Right lobe of liver (tissue), 6 donors: ENCODE measurements around the gene FAM174C. TPM values are rescaled to one million over a fixed set of nuclear protein-coding genes. Genes with fewer than 3 reads are reported as not detected.

Source experiments
- ATAC-seq, 4 donors: fragments of 200-7000 bp; cut with Tn5 transposase; one replicate each; pipeline ENCODE4 v1.9.1; 2020; ENCODE audit warnings: mild to moderate bottlenecking in 4 of 4, moderate library complexity in 4 of 4
- DNase-seq, 3 donors: peaks; one replicate each; pipeline ENCODE4 v3.0.0-alpha.2; 2020
- H3K27ac ChIP-seq, 3 donors: fragments of 200-600 bp; one replicate each; pipeline ENCODE4 v1.8.0; 2022
- H3K27me3 ChIP-seq, 2 donors: fragments of 200-600 bp; one replicate each; pipeline ENCODE4 v1.8.0; 2022
- H3K36me3 ChIP-seq, 4 donors: fragments of 200-600 bp; sonication (generic) in 1 of 4; one replicate each; pipeline versions ENCODE4 v1.5.1 to v1.8.0; 2017 to 2022; ENCODE audit warnings: control low read depth in 1 of 4
- H3K4me1 ChIP-seq, 4 donors: fragments of 200-600 bp; sonication (generic) in 1 of 4; one replicate each; pipeline versions ENCODE4 v1.5.1 to v1.8.0; 2017 to 2022; ENCODE audit warnings: control low read depth in 1 of 4
- H3K4me3 ChIP-seq, 3 donors: fragments of 200-600 bp; one replicate each; pipeline ENCODE4 v1.8.0; 2022
- H3K9me3 ChIP-seq, 4 donors: fragments of 200-600 bp; sonication (generic) in 1 of 4; one replicate each; pipeline versions ENCODE4 v1.5.1 to v1.8.0; 2017 to 2022; ENCODE audit warnings: control low read depth in 1 of 4
- POLR2A ChIP-seq: fragments of 450-650 bp; IDR thresholded peaks from one replicate; pipeline ENCODE4 v1.6.1; 2017; ENCODE audit warnings: antibody characterized with exemption, mild to moderate bottlenecking
- WGBS: methylation state at CpG from one replicate; pipeline ENCODE4 v1.1.6; 2018; ENCODE audit warnings: low coverage, low lambda C conversion rate; ENCODE audit not compliant: insufficient coverage; ENCODE audit errors: missing lambda C conversion rate; 5-methylcytosine and 5-hydroxymethylcytosine counted together
- intact Hi-C, 2 donors: fragments of 100-400 bp; cut with DNase I; formaldehyde crosslinking; loops; one replicate each; pipeline versions ENCODE4 v1.11.2 to v1.14.1; 2022
- total RNA-seq, 6 experiments: library from RNA; depleted of rRNA in 2 of 6; stranded (reverse); fragments of >200 nt in 2 of 6; fragmentation: NEBNext Ultra II Directional in 3 of 6; extraction: Animal tissue kit (Norgen Biotek cat#: 25700) in 3 of 6; gene quantifications; one replicate each; pipeline versions ENCODE4 v1.1.0 to v1.2.4, GENCODE V29; 2016 to 2023
- TF ChIP-seq, protein P1 (sequence below), 4 donors: fragments of 200-600 bp in 3 of 4; fragments of 450-650 bp in 1 of 4; IDR thresholded peaks; one replicate each; pipeline versions ENCODE4 v1.5.1 to v1.8.0; 2016 to 2022; ENCODE audit warnings: antibody characterized with exemption in 4 of 4, mild to moderate bottlenecking in 2 of 4
- donor health status: DM: no; HTN: yes; CAD: no.
- donor health status: DM: no; HTN: no; CAD: no.
- donor health status: DM: no; HTN: no; CAD: no.
- donor health status: DM: no; HTN: yes; CAD: no.
- donor health status: DM: no; HTN: yes; CAD: no.

FAM174C gene
- total RNA-seq, 6 experiments from 2014 or later, result 34.0 to 103 (median 43.8) TPM

DNA sequence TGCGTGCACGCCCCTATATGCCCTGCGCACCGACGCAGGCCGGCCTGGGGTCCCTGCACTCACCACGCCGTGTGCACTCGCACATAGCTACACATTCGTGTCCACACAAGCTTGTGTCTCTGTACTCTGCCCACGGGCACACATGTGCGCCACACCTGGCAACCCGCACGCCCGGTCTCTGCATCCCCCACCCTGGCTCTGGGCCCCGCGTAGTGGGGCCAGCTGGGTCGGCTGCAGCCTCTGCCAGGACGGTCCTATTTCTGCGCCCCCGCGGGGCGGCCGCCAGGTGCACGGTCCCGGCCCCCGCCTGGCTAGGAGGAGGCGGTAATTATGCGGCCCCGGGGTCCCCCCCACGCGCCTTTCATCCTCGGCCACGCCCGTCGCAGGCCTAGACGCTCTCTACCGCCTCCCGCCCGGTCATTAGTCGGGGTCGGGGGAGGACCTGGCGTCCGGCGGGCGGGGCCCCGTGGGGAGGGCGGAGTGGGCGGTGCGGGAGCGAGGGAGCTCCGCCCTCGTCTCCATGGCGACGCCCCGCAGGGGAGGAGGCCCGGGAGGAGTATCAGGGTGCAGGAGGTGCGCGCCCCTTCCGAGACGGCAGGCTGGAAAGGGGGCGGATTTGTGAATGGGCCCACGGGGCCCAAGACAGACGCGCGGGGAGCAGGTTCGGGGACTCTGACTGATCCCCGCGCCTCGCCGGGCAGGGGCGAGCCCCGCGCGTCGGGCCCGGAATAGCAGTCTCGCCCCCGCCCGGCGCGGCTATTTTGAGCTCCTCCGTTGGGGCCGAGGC, 9.0 kb upstream of the FAM174C start:
- WGBS, result 2% methylated on average over 21 of the region's 84 CpGs

DNA sequence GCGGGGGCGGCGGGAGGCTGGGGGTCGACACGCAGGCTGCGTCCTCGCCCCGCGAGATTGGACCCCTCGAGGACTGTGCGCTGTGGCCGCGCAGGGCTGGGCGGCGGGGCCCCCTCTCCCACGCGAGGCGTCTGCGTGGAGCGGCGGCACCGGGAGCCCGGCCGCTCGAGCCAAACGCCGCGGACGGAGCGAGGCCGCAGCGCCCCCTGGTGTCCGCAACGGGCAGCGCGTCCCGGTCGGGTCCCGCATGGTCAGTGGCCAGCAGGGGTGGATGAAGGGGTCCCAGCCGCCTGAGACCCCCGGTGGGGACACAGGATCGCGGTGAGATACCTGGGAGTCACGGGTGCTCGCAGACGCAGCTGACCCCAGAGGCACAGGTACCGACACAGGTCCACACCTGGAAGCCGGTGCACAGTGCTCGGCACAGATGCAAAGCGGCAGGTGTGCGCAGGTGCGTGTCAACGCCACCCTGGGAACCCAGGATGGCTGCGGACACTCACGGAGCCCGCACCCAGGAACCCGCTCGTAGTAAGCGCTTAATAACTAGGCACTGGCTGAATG, 8.3 kb upstream of the FAM174C start:
- H3K9me3 ChIP-seq, result no peaks in the 10 kb centered on the region
- no peaks in the 10 kb centered on the region for H3K27me3 ChIP-seq
- WGBS, result 3% methylated on average over 10 of the region's 59 CpGs
- H3K4me3 ChIP-seq, result peak overlapping the region; percentile 50 to 61 (median 50)
- H3K4me1 ChIP-seq, result peaks cover 0 to 52% (median 23%) of the 10 kb centered on the region in 4 donors
- H3K27ac ChIP-seq, result peak overlapping the region; percentile 36 to 68 (median 47)
- peak; percentile 5 to 48 (median 22) for ATAC-seq
- DNase-seq, result peak; percentile 80 to 84 (median 80)
- peaks cover 3 to 13% (median 8%) of the 10 kb centered on the region in 4 donors for H3K36me3 ChIP-seq
- intact Hi-C loops, result loop anchor here in 1 of 2 donors (1.0 kb wide), 1 partner anchor 23 kb away; no protein-coding TSS in a partner anchor
- TF ChIP-seq POLR2A, result no peak
- TF ChIP-seq, protein P1, sequence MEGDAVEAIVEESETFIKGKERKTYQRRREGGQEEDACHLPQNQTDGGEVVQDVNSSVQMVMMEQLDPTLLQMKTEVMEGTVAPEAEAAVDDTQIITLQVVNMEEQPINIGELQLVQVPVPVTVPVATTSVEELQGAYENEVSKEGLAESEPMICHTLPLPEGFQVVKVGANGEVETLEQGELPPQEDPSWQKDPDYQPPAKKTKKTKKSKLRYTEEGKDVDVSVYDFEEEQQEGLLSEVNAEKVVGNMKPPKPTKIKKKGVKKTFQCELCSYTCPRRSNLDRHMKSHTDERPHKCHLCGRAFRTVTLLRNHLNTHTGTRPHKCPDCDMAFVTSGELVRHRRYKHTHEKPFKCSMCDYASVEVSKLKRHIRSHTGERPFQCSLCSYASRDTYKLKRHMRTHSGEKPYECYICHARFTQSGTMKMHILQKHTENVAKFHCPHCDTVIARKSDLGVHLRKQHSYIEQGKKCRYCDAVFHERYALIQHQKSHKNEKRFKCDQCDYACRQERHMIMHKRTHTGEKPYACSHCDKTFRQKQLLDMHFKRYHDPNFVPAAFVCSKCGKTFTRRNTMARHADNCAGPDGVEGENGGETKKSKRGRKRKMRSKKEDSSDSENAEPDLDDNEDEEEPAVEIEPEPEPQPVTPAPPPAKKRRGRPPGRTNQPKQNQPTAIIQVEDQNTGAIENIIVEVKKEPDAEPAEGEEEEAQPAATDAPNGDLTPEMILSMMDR (IDR thresholded peaks at IDR 0.05), result peak; percentile 97 to 99 (median 98)

More for the DNA sequence above, 9.0 kb upstream of the FAM174C start:
- intact Hi-C loops, result no loop called here
- peaks cover 0 to 7% (median 5%) of the 10 kb centered on the region in 4 donors for H3K36me3 ChIP-seq
- H3K27me3 ChIP-seq, result no peaks in the 10 kb centered on the region
- TF ChIP-seq POLR2A, result peak; percentile 11
- TF ChIP-seq, protein P1 (IDR thresholded peaks at IDR 0.05), result no peak
- H3K9me3 ChIP-seq, result no peaks in the 10 kb centered on the region
- DNase-seq (peak; percentile 95 to 96 (median 96)), ATAC-seq (peak; percentile 42 to 60 (median 54))
- H3K4me1 ChIP-seq, result peaks cover 0 to 52% (median 23%) of the 10 kb centered on the region in 4 donors
- H3K4me3 ChIP-seq, result peak overlapping the region; percentile 50 to 61 (median 50)
- H3K27ac ChIP-seq, result peak overlapping the region; percentile 36 to 68 (median 47)

DNA sequence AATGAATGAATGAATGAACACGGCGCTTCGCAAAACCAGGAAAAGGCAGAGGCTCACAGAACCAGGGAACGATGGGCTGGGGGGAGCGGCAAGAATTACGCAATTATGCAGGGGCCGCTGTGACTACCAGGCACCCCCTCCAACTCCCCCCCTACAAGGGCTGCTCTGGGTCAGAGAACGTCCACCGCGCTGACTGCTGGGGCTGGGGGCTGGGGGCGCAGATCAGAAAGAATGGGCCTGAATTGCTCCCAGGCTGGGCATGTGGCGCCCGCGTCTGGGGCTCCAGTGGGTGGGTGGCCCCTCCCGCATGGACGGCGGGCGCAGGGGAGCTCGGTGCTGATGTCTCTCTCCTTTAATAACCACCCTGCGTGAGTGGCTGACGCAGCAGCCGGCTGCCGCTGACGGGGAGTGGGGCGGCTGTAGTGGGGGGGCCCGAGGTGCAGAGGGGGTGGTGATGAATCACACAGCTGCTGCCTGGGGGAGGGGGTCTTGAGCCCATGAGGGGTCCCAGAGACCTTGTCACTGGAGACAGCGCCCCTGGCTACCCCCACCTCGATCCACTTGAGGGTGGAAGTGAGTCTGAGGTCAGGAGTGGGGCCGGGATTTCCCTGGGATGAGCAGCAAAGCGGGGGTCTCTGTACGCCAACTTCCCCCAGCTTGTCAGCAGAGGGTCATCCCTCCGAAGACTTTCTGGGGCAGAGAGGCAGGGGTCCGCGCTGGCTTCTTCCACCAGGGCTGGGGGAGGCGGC, 7.7 kb upstream of the FAM174C start:
- no peaks in the 10 kb centered on the region for H3K27me3 ChIP-seq
- no peaks in the 10 kb centered on the region for H3K9me3 ChIP-seq
- ATAC-seq (no peak), DNase-seq (peak in 1 of 3 donors; percentile 56)
- TF ChIP-seq POLR2A, result no peak
- TF ChIP-seq, protein P1 (IDR thresholded peaks at IDR 0.05), result no peak
- H3K4me1 ChIP-seq, result peaks cover 0 to 53% (median 20%) of the 10 kb centered on the region in 4 donors
- peaks cover 3 to 20% (median 14%) of the 10 kb centered on the region in 4 donors for H3K36me3 ChIP-seq
- WGBS, result 30% methylated on average over 12 of the region's 35 CpGs
- no peak overlapping the region for H3K27ac ChIP-seq
- no peak overlapping the region for H3K4me3 ChIP-seq
- intact Hi-C loops, result loop anchor here in 1 of 2 donors (1.0 kb wide), 1 partner anchor 23 kb away; no protein-coding TSS in a partner anchor
